ENCODE data around the gene TMTC2.

Gene TMTC2

GRCh38 chr12:83183132-83183531 lies 496.4 kb downstream of the TMTC2 start:
- Histone ChIP-seq H3K4me1 (ENCODE audit: insufficient read depth, poor library complexity, severe bottlenecking) (no peaks in the 10 kb centered on the region), H3K27me3 (ENCODE audit: insufficient read depth, poor library complexity, severe bottlenecking) (no peaks in the 10 kb centered on the region), H3K9me3 (ENCODE audit: severe bottlenecking) (no peaks in the 10 kb centered on the region), H3K4me3 (ENCODE audit: severe bottlenecking) (no peak overlapping the region), H3K27ac (ENCODE audit: poor library complexity, severe bottlenecking) (no peak overlapping the region), H3K36me3 (ENCODE audit: low read depth) (no peaks in the 10 kb centered on the region)
- DNase-seq (ENCODE audit: low spot score): no peak
- TF ChIP-seq, protein P1, sequence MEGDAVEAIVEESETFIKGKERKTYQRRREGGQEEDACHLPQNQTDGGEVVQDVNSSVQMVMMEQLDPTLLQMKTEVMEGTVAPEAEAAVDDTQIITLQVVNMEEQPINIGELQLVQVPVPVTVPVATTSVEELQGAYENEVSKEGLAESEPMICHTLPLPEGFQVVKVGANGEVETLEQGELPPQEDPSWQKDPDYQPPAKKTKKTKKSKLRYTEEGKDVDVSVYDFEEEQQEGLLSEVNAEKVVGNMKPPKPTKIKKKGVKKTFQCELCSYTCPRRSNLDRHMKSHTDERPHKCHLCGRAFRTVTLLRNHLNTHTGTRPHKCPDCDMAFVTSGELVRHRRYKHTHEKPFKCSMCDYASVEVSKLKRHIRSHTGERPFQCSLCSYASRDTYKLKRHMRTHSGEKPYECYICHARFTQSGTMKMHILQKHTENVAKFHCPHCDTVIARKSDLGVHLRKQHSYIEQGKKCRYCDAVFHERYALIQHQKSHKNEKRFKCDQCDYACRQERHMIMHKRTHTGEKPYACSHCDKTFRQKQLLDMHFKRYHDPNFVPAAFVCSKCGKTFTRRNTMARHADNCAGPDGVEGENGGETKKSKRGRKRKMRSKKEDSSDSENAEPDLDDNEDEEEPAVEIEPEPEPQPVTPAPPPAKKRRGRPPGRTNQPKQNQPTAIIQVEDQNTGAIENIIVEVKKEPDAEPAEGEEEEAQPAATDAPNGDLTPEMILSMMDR (IDR thresholded peaks at IDR 0.05; ENCODE audit: poor library complexity, severe bottlenecking): no peak
- no peak for ATAC-seq (ENCODE audit: low read depth)
